Peyer's patch (tissue), 4 donors: Measurements from ENCODE around the gene JAZF1.

Experiments used
- CTCF ChIP-seq, 6 experiments: fragments of 450-650 bp in 4 of 6; fragments of 200-600 bp in 2 of 6; sonication (generic) in 1 of 6; IDR thresholded peaks; one replicate each; pipeline ENCODE4 v1.5.1; 2017 to 2019; ENCODE audit warnings: antibody characterized with exemption in 6 of 6, mild to moderate bottlenecking in 3 of 6, moderate library complexity in 1 of 6
- POLR2A ChIP-seq, 2 donors: fragments of 450-650 bp; IDR thresholded peaks; one replicate each; pipeline ENCODE4 v1.5.1; 2017; ENCODE audit warnings: antibody characterized with exemption in 2 of 2, mild to moderate bottlenecking in 2 of 2, moderate library complexity in 2 of 2

GRCh38 chr7:28195910-28196620 is 15.5 kb upstream of the JAZF1 start:
- TF ChIP-seq POLR2A (IDR thresholded peaks at IDR 0.05) (no peak), CTCF (IDR thresholded peaks at IDR 0.05) (no peak)
